ENCODE results near the gene ZNF311. TPM values are rescaled to one million over a fixed set of nuclear protein-coding genes. Genes with fewer than 3 reads are reported as not detected.

ZNF311 gene
- total and polyA plus RNA-seq, 9 of the 15 experiments (the other 6 are each of a cell fraction or from before 2014, with no cell fraction given) = 5.1 to 10.0 (median 7.5) TPM

DNA sequence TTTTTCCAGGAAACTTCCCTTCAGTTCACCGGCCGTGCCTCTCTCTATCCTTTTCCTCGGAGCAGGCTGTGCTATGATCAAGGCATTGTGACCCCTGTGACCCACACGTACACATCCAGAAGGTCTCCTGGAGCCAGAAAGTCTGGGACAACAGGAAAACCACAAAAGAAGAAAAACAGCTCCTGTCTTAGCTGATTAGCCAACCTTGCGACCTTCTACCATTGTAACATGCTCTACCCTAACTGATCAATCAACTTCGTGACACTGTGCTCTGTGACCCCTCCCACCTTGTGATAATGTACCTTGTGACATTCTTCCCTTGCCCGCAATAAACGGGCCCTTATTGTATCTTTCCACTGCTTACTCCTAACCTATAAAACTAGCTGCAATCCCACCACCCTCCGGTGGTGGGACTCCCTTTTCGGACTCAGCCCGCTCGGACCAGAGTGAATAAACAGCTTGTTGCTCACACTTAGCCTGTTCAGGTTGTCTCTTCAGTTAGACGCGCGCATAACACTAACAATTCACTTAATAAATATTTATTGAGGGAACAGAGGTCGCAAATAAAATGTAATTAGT lies 24.2 kb downstream of the ZNF311 start (continued):
- peak; percentile 70; the same call in 1 of the 2 replicates for TF ChIP-seq REST (IDR thresholded peaks at IDR 0.05; ENCODE audit: borderline replicate concordance)
- no peak for TF ChIP-seq REST (CRISPR knock-in tag; IDR thresholded peaks at IDR 0.05; ENCODE audit: low read depth)
- no peak for TF ChIP-seq CSDE1 (IDR thresholded peaks at IDR 0.05)
- TF ChIP-seq RCOR1 (IDR thresholded peaks at IDR 0.05; ENCODE audit: borderline replicate concordance in 1 of 2, low read depth in 2 of 2, low read length in 2 of 2) = no peak; a peak in 2 of 4 replicates
- no peak for TF ChIP-seq SIX5 (IDR thresholded peaks at IDR 0.05; ENCODE audit: borderline replicate concordance in 1 of 2, insufficient read depth in 1 of 2, low read depth in 1 of 2, low read length in 2 of 2)
- TF ChIP-seq ZNF197 (CRISPR knock-in tag; IDR thresholded peaks at IDR 0.05; ENCODE audit: low read depth) = no peak
- peak; percentile 51 for TF ChIP-seq L3MBTL2 (IDR thresholded peaks at IDR 0.05)
- peak; percentile 65; the same call in 1 of the 2 replicates for TF ChIP-seq RAD51 (IDR thresholded peaks at IDR 0.05; ENCODE audit: borderline replicate concordance, low read depth)
- TF ChIP-seq, protein P1, sequence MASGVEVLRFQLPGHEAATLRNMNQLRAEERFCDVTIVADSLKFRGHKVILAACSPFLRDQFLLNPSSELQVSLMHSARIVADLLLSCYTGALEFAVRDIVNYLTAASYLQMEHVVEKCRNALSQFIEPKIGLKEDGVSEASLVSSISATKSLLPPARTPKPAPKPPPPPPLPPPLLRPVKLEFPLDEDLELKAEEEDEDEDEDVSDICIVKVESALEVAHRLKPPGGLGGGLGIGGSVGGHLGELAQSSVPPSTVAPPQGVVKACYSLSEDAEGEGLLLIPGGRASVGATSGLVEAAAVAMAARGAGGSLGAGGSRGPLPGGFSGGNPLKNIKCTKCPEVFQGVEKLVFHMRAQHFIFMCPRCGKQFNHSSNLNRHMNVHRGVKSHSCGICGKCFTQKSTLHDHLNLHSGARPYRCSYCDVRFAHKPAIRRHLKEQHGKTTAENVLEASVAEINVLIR (CRISPR knock-in tag; IDR thresholded peaks at IDR 0.05) = no peak
- peak; percentile 72 for TF ChIP-seq TFAP4 (CRISPR knock-in tag; IDR thresholded peaks at IDR 0.05; ENCODE audit: borderline replicate concordance)
